ENCODE data around the gene GSG1L2.

GSG1L2 gene

DNA sequence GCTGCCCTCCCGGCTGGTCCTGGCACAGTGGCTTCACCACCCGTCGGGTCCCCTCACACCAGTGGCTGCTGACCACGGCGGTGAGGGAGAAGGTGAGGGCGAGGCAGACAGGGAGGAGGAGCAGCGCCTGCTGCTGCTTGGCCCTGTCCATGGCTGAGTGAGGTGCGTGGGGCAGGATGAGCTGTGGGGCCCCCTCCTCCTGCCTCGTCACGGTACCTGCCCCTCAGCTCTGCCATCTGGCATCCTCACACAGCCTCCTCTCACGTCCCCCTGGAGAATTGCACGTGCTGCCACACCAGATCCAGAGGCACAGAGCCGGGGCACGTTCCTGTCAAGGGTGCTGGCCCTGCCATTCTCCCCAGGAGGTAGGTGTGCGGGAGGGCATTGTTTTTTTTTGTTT, at the start of gene GSG1L2:
TSS of gene GSG1L2 (minus strand) at position 159 of the 400 bp plus-strand sequence. CDS start at position 151, 8 bp downstream.
- no peak for DNase-seq

DNA sequence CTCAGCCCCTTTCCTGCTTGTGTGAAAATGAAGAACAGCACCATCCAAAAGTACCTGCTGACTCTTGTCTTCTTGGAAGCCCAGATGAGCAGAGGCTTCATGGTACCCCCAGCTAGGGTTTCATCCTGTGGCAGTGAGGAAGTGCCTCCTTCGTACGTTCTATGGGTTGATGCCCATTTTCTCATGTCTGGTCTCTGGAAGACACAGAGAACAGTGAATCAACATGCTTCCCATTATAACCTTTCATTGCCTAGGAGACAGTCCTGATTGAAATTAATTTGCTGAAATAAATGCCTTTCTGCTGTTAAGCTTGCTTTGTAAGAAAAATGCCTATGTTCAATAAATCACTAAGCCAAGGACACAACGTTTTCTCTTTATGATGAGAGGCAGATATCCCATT, 46.7 kb upstream of the GSG1L2 start:
- no peak for DNase-seq

DNA sequence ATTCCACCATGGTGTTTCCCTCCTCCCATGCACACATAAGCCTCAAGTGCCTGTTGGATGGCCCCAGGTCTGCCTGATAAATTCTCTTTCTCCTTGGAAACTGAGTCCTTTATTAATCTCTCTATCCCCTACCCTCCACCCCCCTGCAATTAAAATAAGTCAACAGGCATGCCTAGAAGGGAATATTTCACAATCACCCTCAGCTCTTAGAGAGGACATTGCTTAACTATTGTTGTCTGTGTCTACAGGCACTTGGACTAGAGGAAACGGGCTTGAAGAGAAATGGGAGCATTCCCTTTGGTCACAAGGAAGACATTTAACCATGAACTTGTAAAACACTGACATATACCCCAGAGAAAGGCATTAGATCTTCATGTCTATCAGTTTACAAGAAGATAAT, 43.7 kb upstream of the GSG1L2 start:
- DNase-seq = no peak

DNA sequence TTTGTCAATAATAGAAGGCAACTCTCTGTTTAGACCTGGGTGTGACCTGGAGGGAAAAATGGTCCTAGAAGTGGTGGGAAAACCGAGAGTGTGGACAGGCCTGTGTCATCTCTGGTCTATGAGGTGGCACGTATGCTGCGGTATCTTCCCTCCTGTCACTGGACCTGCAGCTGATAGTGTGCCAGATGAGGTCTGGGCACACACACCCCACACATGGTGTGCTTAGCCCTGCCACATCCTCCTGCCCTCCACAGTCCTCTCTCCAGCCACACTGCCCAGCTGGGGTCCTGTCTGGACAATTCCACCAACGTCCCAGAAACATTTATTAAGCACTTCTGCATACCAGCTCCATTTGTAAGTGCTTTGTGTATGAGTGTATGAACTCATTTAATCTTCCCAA, 41.1 kb upstream of the GSG1L2 start:
- no peak for DNase-seq

DNA sequence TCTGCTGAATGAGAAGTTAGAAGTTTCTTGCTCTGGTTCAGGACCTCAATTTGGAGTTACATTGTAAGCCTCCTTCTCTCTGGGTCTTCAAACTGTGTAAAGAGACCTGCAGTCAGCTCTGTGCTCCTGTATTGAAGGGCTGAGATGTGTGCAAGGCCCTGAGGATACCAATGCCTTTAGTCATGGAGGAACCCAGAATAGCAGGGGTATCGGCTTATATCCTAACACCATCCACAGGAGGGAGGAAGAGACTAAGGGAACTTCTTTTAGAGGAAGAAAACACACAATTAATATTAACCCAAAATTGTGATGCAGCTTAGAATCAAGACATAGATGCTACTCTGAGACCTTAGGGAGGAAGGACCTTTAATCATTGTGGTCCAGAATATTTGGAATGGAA, 40.3 kb upstream of the GSG1L2 start:
- DNase-seq = no peak

DNA sequence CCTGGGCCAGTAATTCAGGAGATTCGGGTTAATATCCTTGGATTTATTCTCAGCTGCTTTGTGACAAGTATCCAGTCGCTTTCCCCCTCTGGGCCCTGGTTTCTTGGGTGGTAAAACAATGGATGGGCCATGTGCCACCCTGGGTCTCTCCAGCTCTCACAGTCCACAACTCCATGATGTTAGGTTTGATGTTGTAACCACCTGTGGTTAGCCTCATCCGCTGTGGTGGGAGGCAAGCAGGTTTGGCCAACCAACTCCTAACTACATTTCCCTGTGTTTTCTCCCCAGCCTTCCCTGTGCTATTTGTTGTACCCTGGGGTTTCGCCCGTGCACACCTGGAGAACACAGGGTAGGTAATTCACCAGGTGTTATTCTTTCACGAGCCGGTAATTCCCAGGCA, 39.0 kb upstream of the GSG1L2 start:
- no peak for DNase-seq

DNA sequence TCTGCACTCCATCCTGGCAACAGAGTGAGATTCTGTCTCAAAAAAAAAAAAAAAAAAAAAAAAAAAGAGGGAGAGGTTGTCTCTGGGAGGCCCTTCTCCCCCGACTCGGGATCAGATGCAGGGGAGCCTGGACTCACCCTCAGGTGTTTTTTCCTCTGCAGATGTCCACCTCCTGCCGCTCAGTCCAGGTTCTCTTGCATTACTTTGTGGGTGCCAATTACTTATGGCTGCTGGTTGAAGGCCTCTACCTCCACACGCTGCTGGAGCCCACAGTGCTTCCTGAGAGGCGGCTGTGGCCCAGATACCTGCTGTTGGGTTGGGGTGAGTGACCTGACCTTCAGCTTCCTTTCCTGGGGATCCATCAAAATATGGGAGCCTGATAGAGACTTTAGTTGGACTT, 37.9 kb upstream of the GSG1L2 start:
- no peak for DNase-seq

DNA sequence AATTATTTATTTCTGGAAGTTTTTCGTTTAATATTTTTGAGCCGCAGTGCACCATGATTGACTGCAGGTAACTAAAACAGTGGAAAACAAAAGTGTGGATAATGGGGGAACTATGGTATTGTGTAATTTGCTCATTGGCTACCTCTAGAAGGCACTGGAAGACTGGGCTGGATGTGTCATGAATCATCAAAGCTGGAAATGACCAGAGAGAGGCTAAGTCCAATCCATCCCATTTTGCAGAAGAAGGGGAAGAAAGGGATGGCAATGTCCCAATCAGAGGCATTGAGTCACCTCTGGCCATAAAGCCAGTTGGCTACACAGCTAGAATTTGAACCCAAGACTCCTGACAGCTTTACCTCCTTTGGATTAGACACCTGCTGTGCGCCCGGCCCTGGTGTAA, 33.2 kb upstream of the GSG1L2 start:
- DNase-seq = no peak

DNA sequence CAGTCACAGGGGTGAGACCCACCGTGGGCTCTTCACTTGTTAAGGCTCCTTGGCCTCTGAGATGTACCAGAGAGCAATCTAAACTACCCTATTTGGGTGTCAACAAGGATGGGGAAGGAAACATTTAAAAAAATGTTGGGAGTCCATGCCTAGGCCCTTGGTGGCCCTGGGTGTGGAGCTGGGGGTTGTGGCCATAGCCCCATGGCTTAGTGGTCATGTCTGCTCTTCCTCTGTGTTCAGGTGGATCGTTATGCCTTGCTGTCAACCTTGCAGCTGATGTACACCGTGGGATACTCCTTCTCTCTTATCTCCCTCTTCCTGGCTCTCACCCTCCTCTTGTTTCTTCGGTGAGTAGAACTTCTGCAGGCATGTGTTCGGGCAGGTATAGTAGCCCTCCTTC, 32.4 kb upstream of the GSG1L2 start:
- DNase-seq = no peak

DNA sequence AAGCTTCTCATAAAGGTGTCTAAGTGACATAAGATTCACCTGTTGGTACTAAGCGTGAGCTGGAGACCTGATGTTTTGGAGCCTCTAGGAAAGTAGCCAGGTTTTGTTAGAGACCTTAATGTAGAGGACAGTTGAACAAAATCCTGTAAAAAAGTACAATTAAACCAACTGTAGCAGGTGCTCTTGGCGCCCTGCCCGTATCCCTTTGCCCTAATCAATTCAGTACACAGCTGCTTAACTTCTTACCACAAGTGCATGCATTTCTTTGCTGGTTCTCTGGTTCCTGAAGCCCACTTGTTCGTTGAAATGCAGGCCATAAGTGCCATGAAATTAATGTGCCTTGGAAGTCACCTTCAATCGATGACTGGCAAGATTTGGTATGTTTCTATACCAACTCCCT, 28.3 kb upstream of the GSG1L2 start:
- no peak for DNase-seq

DNA sequence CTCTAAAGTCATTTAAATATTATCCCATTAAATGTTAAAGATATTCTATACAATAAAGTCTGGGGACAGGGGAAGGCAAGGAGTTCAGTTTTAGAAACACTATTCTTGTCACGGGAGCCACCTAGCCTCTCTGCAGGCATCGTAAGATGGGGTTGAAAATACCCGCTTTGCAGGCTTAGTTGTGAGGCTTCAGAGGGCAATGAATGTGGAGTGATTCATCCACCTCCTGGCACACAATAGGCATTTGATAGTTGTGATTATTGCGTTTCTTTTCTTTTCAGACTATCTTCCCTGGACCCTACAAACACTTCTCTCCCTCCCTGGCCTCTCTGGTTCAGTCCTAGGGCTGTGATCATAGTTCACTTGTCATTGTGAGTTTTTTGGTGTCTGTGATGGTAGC, 23.4 kb upstream of the GSG1L2 start:
- DNase-seq = no peak

DNA sequence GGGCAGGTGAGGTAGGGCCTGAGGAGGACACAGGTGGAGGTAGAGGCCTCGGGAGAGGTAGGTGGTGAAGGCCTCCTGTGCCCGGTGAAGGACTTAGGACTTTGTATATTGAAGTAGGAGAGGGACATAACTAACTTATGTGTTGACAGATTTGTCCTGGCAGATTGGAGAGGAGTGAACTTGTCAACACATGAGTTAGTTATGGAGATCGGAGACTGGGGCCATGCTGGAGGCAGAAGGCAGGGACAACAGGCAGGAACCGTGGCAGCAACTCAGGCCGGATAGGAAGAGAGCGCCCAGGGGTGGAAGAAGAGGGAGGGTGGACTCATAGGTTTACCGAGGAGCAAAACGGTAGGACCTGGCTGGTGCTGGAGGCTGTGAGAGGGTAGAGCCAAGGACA, 22.3 kb upstream of the GSG1L2 start:
- no peak for DNase-seq

DNA sequence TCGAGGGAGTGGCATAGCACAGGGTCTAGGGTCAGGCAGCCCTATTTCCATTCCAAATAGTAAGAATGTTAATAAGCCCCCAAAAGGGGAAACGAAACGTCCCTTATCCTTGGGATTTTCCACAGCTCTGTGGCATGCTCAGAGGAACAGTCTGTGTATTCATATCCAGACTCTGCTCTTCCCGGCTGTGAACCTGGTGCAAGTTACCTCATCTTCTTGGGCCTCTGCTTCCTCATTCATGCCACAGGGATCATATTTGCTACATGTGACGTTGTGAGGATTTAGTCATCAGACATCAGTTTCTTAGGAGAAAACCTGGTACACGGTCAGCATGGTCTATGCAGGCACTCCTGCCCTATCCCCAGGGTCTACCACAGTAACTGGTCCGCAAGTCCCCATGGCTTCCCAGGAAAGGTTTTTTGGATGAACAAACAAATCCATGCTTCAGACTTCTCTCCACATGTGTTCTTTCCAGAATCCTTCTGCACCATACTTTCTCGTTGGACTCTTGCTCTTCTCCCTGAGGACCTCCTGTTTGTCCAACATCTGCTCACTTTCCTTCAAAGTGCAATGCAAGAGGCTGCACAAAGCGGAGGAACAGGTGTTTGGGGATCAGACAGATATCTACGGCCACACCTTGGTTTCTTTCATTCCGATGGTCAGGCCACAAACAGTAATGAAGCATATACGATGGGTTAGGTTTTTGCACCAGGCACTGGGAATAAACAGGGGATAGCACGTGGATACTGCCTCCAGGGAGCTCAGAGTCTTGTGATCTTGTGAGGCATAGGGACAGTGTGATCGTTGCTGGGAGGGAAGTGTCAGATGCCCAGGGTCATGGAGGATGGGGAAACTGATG, 21.5 kb upstream of the GSG1L2 start:
- DNase-seq = no peak

DNA sequence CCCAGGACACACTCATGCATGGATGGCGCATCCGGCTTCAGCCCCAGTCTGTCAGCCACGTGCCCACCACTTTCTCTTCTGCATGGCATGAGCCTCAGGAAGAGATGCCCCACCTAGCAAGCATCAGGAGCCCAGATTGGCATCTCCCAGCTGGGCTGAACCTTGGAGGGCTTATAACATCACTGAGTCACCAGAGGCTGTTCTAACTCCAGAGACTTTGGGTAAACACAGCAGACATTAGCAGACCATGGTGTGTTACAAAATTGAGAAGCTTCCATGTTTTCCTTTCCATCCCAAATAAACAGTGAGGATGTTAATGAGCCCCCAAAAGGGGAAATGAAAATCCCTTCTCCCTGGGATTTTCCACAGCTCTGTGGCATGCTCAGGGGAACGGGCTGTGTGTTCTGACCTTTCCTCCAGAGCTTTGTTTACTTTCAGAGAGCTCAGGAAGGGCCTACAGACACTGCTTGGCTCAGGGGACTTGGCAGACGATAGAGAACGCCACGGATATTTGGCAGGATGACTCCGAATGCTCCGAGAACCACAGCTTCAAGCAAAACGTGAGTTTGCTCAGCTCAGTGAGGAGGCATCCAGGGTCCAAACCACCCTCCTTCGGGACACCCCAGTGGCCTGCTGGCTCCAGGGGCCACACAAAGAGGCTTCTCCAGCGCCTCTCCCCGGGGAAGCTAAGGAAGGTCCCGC, 20.3 kb upstream of the GSG1L2 start:
- no peak for DNase-seq

DNA sequence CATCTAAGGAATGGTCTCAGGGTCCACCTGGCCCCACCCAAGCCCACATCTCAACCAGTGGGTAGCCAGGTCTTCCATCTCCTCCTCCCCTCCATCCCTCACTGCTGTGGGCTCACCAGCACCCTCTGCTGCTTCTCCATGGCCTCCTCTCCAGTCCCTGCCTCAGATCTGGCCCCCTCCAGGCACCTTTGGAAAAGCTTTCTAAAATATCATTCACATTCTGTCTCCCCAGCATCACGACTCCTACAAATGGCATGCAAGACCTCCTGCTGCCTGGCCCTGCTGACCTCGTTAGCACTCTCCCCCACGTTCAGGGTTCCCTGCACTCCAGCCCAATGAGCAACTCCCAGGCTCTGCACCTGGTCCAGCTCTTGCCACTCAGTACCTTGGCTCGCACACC, 17.6 kb upstream of the GSG1L2 start:
- DNase-seq = no peak

DNA sequence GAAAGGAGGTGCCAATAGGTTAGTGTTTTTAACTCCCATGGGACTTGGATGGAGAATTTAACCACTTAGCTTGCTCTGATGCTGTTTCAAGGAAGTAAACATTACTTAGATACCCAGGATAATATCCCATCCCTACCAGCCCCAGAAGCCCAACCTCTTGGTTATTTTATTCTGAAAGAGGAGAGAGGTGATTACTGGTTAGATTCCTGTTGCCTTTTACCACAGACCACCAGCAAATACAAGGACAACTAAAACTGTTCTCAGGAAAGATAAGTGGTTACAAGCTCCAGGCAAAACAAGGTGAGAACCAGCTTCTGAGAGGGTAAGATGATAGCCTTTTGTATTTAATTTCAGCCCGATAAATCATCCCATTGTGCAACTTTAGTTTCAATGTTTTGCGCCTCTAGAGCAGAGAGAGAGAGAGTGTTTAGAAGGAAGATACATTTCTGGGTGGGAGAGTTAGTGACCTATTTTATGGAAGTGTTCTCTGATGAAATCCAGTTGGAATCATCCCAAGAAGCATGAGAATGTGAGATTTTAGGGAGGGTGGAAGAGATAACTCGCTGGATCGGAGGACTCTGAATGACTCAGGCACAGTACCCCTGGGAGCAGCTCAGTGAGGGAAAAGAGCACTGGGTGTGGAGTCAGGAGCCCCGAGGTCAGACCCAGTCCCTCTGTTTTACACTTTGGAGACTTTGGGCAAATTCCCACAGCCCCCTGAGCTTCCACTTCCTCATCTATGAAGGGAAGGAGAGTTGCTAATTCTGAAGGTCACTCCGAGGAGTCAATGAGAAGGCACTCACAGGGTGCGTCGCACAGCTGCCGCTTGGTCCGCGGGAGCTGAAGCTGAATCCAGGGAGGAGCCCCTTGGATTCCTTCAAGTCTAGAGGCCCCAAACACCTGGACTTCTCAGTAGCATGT, 15.9 kb upstream of the GSG1L2 start:
- no peak for DNase-seq

DNA sequence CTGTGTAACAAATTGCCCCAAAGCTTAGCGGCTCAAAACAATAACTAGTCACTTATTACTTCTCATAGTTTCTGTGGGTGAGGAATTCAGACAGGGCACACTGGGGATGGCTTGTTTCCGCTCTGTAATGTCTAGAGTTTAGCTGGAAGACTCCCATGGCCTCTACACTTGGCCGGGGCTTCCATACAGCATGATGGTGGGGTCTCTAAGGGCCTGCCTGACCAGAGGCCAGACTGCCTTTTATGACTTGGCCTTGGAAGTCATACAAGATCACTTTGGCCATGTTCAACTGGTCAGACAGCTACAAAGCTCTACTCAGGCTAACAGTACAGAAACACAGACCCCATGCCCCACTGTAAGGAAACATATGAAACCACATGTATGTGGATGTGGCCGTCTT, 12.0 kb upstream of the GSG1L2 start:
- no peak for DNase-seq

DNA sequence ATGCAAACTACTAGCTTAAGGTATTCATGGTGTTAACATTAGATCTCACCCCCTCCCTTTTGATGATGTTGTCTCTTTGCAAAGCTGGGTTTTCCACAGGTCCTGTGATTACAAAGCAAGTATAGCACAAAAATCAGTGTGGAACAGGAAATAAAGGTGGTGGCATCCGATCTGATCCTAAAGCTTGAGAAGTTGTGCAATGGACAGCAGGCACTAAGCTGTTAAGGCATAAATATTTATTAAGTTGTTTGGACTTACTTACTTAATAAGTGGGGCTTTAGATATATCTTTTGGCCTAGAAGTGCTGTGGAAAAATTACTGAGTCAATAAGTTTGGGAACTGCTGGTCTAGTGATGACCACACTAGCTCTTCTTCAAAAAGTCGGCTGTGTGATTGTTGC, 8.8 kb upstream of the GSG1L2 start:
- DNase-seq = no peak

DNA sequence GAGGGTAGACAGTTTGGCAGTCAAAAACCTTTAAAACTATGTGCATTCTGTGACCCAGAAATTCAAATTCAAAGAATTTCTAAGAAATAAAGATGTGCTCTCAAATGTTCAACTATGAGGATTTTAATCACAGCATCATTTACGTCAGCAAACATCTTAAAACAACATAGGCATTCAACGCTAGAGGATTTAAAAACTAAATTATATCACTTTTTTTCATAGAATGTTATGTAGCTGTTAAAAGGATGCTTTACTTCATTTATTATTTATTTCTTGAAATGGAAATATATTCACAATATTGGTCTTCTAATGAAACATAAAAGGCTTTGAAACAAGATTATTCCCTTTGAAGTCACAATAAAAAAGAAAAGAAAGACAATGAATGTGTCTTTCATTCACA, 7.5 kb upstream of the GSG1L2 start:
- no peak for DNase-seq

DNA sequence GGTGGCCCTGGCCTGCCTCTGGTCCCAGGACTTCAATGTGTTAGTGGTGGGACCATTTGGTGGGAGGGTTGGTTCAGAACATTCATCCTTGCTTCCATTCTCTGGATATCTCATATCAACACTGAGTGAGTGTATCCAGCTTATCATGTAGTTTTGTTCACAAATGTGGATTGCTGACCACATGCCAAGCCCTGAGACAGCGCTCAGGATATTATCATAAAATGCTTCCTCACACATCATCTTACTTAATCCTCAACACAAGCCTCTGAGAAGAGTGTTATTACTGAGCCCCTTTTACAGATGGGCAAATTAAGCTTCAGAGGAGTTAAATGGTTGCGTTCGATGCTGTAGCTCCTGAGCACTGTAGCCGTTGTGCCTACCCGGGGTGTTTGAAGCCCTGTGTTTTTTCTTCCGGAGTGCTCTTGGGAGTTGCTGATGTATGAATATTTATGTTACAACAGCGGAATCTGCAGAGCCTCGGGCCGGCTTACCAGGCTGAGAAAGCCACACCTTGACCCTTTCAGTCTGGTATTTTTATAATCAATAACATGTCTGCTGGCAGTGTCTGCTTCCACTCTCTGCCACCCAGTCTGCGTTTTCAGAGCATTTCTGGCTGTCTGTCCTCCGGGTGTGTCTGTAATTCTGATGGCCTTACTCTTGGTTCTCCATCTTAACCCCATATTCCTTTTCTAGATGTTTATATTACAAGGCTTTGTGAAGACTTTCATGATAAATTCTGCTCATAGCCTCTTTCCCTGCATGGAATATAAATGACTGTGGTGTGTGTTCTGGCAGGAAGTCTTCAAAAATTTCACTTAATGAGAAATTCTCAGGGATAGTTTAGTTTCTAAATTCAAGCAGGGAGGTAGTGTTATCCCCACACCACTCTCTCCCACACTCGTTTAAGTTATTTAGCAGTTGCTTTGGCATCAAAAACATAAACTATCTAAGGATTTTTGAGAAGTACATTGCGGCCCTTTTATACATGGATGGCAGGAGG, 6.7 kb upstream of the GSG1L2 start:
- DNase-seq = no peak

DNA sequence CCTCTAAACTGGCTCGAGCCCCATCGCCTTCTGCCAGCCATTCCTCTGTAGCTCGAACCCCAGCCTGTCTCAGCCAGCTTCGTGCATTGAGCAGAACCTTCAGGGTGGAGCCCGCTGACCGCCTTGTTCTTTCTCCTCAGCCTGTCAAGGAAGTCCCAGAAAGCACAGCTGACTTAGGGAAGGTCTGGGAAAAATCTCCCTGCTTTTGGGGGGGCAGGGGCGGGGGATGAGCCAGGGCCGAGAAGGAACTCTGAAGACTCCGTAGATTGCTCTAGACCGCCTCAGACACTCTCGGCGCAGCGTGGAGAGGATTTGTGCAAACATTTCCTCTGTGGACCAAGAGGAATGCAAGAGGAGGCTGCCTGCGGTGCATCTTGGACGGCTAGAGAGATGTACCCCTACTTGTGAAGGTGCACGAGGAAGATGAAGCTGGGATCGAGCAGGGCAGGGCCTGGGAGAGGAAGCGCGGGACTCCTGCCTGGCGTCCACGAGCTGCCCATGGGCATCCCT, 3.8 kb upstream of the GSG1L2 start, which contains the start of gene GLP2R:
TSS of gene GLP2R (plus strand) at position 284 of the 510 bp plus-strand sequence. CDS start at position 424, 140 bp downstream.
- DNase-seq = no peak
